Measurements from ENCODE around the gene PSMC1. TPM values are rescaled to one million over a fixed set of nuclear protein-coding genes. Genes with fewer than 3 reads are reported as not detected.

The PSMC1 gene
- total RNA-seq, 2 donors from 2014 or later = 77.4 to 94.3 TPM

GRCh38 chr14:90290337-90291011 lies 34.1 kb downstream of the PSMC1 start:
- WGBS = 87% methylated on average over 6 of the region's 6 CpGs
- TF ChIP-seq CTCF (IDR thresholded peaks at IDR 0.05) (no peak), POLR2A (IDR thresholded peaks at IDR 0.05) (no peak), POLR2AphosphoS5 (IDR thresholded peaks at IDR 0.05) (no peak)
- DNase-seq (ENCODE audit: low spot score) = no peak
- no peak overlapping the region for H3K27ac ChIP-seq
- no peak overlapping the region for H3K4me3 ChIP-seq
- H3K27me3 ChIP-seq (replicated peaks; ENCODE audit: insufficient read depth) = no peaks in the 10 kb centered on the region
- no peaks in the 10 kb centered on the region for H3K9me3 ChIP-seq
- no peaks in the 10 kb centered on the region for H3K4me1 ChIP-seq (replicated peaks)
- peaks cover 3 to 5% of the 10 kb centered on the region in 2 donors for H3K36me3 ChIP-seq
- intact Hi-C loops (cut with DNase I) = no loop called here

GRCh38 chr14:90291699-90292098 lies 35.3 kb downstream of the PSMC1 start:
- Histone ChIP-seq H3K36me3 (peaks cover 3 to 5% of the 10 kb centered on the region in 2 donors), H3K27ac (no peak overlapping the region), H3K27me3 (replicated peaks; ENCODE audit: insufficient read depth) (no peaks in the 10 kb centered on the region), H3K9me3 (no peaks in the 10 kb centered on the region), H3K4me1 (replicated peaks) (no peaks in the 10 kb centered on the region), H3K4me3 (no peak overlapping the region)
- DNase-seq (ENCODE audit: low spot score) = no peak
- TF ChIP-seq POLR2AphosphoS5 (IDR thresholded peaks at IDR 0.05) (no peak), POLR2A (IDR thresholded peaks at IDR 0.05) (no peak)
- intact Hi-C loops (cut with DNase I) = no loop called here
- WGBS = 78% methylated on average over 7 of the region's 7 CpGs

GRCh38 chr14:90293766-90294730 lies 37.7 kb downstream of the PSMC1 start:
- Histone ChIP-seq H3K36me3 (no peaks in the 10 kb centered on the region), H3K9me3 (no peaks in the 10 kb centered on the region), H3K27ac (no peak overlapping the region), H3K4me3 (no peak overlapping the region), H3K27me3 (replicated peaks; ENCODE audit: insufficient read depth) (no peaks in the 10 kb centered on the region), H3K4me1 (replicated peaks) (no peaks in the 10 kb centered on the region)
- DNase-seq (ENCODE audit: low spot score) = no peak
- intact Hi-C loops (cut with DNase I) = no loop called here
- no peak for TF ChIP-seq POLR2A (IDR thresholded peaks at IDR 0.05)
- no peak for TF ChIP-seq CTCF (IDR thresholded peaks at IDR 0.05)
- TF ChIP-seq POLR2AphosphoS5 (IDR thresholded peaks at IDR 0.05) = no peak
- WGBS = 89% methylated on average over 11 of the region's 11 CpGs

- TF ChIP-seq POLR2AphosphoS5 (IDR thresholded peaks at IDR 0.05) (no peak), POLR2A (IDR thresholded peaks at IDR 0.05) (no peak), CTCF (IDR thresholded peaks at IDR 0.05) (no peak)
- no peaks in the 10 kb centered on the region for H3K9me3 ChIP-seq
- intact Hi-C loops (cut with DNase I) = no loop called here
- DNase-seq (ENCODE audit: low spot score) = no peak
- H3K27me3 ChIP-seq (replicated peaks; ENCODE audit: insufficient read depth) = no peaks in the 10 kb centered on the region
- H3K4me1 ChIP-seq (replicated peaks) = no peaks in the 10 kb centered on the region
- H3K27ac ChIP-seq = no peak overlapping the region
- H3K36me3 ChIP-seq = no peaks in the 10 kb centered on the region
- 49% methylated on average over 2 of the region's 2 CpGs for WGBS
- no peak overlapping the region for H3K4me3 ChIP-seq
Measured at GRCh38 chr14:90294872-90295271, 38.5 kb downstream of the PSMC1 start.

- intact Hi-C loops (cut with DNase I) = no loop called here
- H3K9me3 ChIP-seq = no peaks in the 10 kb centered on the region
- H3K4me1 ChIP-seq (replicated peaks) = no peaks in the 10 kb centered on the region
- DNase-seq (ENCODE audit: low spot score) = no peak
- no peaks in the 10 kb centered on the region for H3K36me3 ChIP-seq
- 83% methylated on average over 5 of the region's 5 CpGs for WGBS
- no peak overlapping the region for H3K27ac ChIP-seq
- no peaks in the 10 kb centered on the region for H3K27me3 ChIP-seq (replicated peaks; ENCODE audit: insufficient read depth)
- H3K4me3 ChIP-seq = no peak overlapping the region
- TF ChIP-seq CTCF (IDR thresholded peaks at IDR 0.05) = no peak
- no peak for TF ChIP-seq POLR2A (IDR thresholded peaks at IDR 0.05)
- no peak for TF ChIP-seq POLR2AphosphoS5 (IDR thresholded peaks at IDR 0.05)
Measured at GRCh38 chr14:90295870-90296516, 39.6 kb downstream of the PSMC1 start.
